Measurements from ENCODE around the gene PTGIR. TPM values are rescaled to one million over a fixed set of nuclear protein-coding genes. Genes with fewer than 3 reads are reported as not detected.

PTGIR gene
- total and polyA plus RNA-seq, 2 donors (not counting 1 experiment from before 2014, with no cell fraction given), result 16.5 to 27.8 TPM

- Histone ChIP-seq H3K4me2 (ENCODE audit: extremely low read depth, insufficient read depth, low read length) (no peak overlapping the region), H3K36me3 (ENCODE audit: control insufficient read depth, insufficient read depth, low read length) (peaks cover 3% of the 10 kb centered on the region), H4K20me1 (ENCODE audit: control insufficient read depth, extremely low read depth, insufficient read depth, low read length) (no peaks in the 10 kb centered on the region), H3K9me3 (ENCODE audit: control insufficient read depth, insufficient read depth, low read depth, low read length) (no peaks in the 10 kb centered on the region), H3K27me3 (ENCODE audit: control insufficient read depth, insufficient read depth, low read length) (no peaks in the 10 kb centered on the region), H3K9ac (ENCODE audit: insufficient read depth, low read length) (no peak overlapping the region), H3K79me2 (ENCODE audit: control insufficient read depth, insufficient read depth, low read length) (peaks cover 26% of the 10 kb centered on the region), H3K27ac (ENCODE audit: insufficient read depth, low read length) (no peak overlapping the region), H2AFZ (ENCODE audit: low read length) (no peak overlapping the region), H3K4me1 (ENCODE audit: control insufficient read depth, extremely low read depth, insufficient read depth, low read length) (peaks cover 26% of the 10 kb centered on the region), H3K4me3 (replicated peaks in 1 of 4; ENCODE audit: control extremely low read depth in 1 of 4, insufficient read depth in 1 of 4, low read depth in 3 of 4, low read length in 4 of 4) (no peak overlapping the region)
- TF ChIP-seq EZH2 (IDR thresholded peaks at IDR 0.05; ENCODE audit: low read length, missing control alignments), result no peak
- TF ChIP-seq CTCF (conservative IDR thresholded peaks at IDR 0.05 in 1 of 2, IDR thresholded peaks at IDR 0.05 in 1 of 2; ENCODE audit: low read depth in 1 of 2, low read length in 2 of 2), result no peak
- no peak for DNase-seq (ENCODE audit: low read depth in 2 of 2)
These were observed 1.6 kb upstream of the PTGIR start for GRCh38 chr19:46626446-46626845.

DNA sequence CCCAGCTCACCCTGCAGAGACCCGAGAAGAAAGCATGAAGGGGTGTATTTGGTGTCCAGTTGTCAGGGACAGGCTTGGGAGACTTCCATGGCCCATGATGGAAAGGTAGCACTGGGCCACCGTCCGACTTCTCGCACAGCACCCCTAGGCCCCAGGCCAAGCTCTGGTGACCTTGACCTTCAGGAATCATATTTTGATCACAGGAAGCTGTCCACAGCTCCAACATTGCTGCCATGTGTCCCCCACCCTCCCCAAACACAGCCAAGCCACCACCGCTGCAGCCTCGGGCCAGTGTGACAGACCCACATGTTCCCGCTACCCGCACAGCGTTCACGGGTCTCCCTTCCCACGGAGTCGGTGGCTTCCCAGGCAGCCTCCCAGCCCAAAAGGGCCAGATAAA, 842 bp upstream of the PTGIR start:
- peaks cover 30% of the 10 kb centered on the region for H3K79me2 ChIP-seq (ENCODE audit: control insufficient read depth, insufficient read depth, low read length)
- peaks cover 3% of the 10 kb centered on the region for H3K36me3 ChIP-seq (ENCODE audit: control insufficient read depth, insufficient read depth, low read length)
- no peak overlapping the region for H3K9ac ChIP-seq (ENCODE audit: insufficient read depth, low read length)
- no peak overlapping the region for H3K4me2 ChIP-seq (ENCODE audit: extremely low read depth, insufficient read depth, low read length)
- H3K4me3 ChIP-seq (replicated peaks in 1 of 4; ENCODE audit: control extremely low read depth in 1 of 4, insufficient read depth in 1 of 4, low read depth in 3 of 4, low read length in 4 of 4), result no peak overlapping the region
- H3K4me1 ChIP-seq (ENCODE audit: control insufficient read depth, extremely low read depth, insufficient read depth, low read length), result peaks cover 24% of the 10 kb centered on the region
- DNase-seq (ENCODE audit: low read depth in 2 of 2), result no peak
- H4K20me1 ChIP-seq (ENCODE audit: control insufficient read depth, extremely low read depth, insufficient read depth, low read length), result no peaks in the 10 kb centered on the region
- no peaks in the 10 kb centered on the region for H3K9me3 ChIP-seq (ENCODE audit: control insufficient read depth, insufficient read depth, low read depth, low read length)
- no peak overlapping the region for H2AFZ ChIP-seq (ENCODE audit: low read length)
- no peaks in the 10 kb centered on the region for H3K27me3 ChIP-seq (ENCODE audit: control insufficient read depth, insufficient read depth, low read length)
- no peak for TF ChIP-seq EZH2 (IDR thresholded peaks at IDR 0.05; ENCODE audit: low read length, missing control alignments)
- no peak for TF ChIP-seq CTCF (conservative IDR thresholded peaks at IDR 0.05 in 1 of 2, IDR thresholded peaks at IDR 0.05 in 1 of 2; ENCODE audit: low read depth in 1 of 2, low read length in 2 of 2)
- H3K27ac ChIP-seq (ENCODE audit: insufficient read depth, low read length), result peak overlapping the region; percentile 71

DNA sequence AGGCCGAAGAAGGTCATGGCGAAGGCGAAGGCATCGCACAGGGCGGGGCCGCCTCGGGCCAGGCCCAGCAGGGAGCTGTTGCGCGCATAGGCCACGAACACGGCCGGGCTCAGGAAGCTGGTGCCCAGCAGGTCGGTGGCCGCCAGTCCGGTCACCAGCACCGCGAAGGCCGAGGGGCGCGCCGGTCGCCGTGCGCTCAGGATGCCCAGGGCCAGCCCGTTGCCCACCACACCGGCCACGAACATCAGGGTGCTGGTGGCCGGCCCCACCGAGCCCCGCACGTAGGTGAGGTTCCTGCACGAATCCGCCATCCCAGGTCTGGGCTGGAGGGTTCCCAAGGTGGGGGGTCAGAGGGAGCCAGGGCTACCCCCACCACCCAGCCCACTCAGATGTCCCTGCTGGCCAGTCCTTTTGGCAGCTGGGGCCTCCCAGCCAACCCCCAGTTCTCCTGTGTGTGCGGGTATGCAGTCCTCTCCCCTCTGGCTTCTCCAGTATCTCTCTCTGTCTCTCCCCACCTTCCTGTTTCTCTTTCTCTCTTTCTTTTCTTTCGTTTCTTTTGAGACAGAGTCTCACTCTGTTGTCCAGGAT, 880 bp downstream of the PTGIR start:
- Histone ChIP-seq H3K27me3 (ENCODE audit: control insufficient read depth, insufficient read depth, low read length) (no peaks in the 10 kb centered on the region), H2AFZ (ENCODE audit: low read length) (no peak overlapping the region), H4K20me1 (ENCODE audit: control insufficient read depth, extremely low read depth, insufficient read depth, low read length) (no peaks in the 10 kb centered on the region), H3K27ac (ENCODE audit: insufficient read depth, low read length) (peak overlapping the region; percentile 71), H3K9me3 (ENCODE audit: control insufficient read depth, insufficient read depth, low read depth, low read length) (no peaks in the 10 kb centered on the region), H3K4me3 (replicated peaks in 1 of 4; ENCODE audit: control extremely low read depth in 1 of 4, insufficient read depth in 1 of 4, low read depth in 3 of 4, low read length in 4 of 4) (peak overlapping the region in 3 of 4 experiments; percentile 41 to 63 (median 56)), H3K36me3 (ENCODE audit: control insufficient read depth, insufficient read depth, low read length) (peaks cover 3% of the 10 kb centered on the region), H3K79me2 (ENCODE audit: control insufficient read depth, insufficient read depth, low read length) (peaks cover 30% of the 10 kb centered on the region), H3K9ac (ENCODE audit: insufficient read depth, low read length) (peak overlapping the region; percentile 48), H3K4me2 (ENCODE audit: extremely low read depth, insufficient read depth, low read length) (peak overlapping the region; percentile 55), H3K4me1 (ENCODE audit: control insufficient read depth, extremely low read depth, insufficient read depth, low read length) (peaks cover 34% of the 10 kb centered on the region)
- TF ChIP-seq CTCF (conservative IDR thresholded peaks at IDR 0.05 in 1 of 2, IDR thresholded peaks at IDR 0.05 in 1 of 2; ENCODE audit: low read depth in 1 of 2, low read length in 2 of 2), result no peak
- no peak for TF ChIP-seq EZH2 (IDR thresholded peaks at IDR 0.05; ENCODE audit: low read length, missing control alignments)
- no peak for DNase-seq (ENCODE audit: low read depth in 2 of 2)
